ENCODE measurements around the gene BUD13.

BUD13 gene

DNA sequence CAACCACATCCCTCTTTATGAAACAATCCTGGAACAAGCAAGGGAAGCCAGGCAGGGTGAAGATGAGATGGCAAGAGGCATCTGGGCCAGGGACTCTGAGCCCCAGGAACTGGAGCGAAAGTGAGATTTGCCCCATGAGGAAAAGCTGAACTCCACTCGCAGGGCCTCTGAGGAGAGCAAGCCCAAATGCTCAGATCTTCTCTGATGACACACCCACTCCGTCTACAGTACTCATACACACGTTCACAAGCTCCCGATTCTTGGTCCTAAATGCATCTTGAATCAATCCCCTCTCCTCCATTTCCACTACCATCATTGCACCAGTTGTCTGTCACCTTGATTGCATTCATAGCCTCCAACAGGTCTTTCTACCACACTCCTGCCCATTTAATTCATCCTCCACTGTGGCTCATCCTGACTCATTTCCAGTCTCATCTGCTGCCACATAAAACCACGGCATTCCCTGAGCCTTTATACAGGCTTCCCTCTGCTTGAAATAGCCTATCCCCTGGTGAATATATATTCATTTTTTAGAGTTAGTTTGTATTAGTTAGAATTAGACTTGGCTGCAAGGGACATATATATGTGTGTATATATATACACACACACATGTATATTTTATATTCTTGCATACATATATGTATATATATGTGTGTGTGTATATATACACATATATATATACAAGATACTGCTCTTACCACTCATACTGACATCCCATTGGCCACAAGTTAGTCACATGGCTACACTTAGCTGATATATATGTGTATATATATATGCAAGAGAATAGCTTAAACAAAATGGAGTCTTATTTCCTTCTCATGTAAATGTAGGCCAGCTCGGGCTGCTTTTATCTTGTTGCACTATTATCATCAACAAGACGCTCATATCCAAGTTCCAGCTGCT lies 20.3 kb upstream of the BUD13 start:
- DNase-seq (ENCODE audit: low spot score) = no peak

DNA sequence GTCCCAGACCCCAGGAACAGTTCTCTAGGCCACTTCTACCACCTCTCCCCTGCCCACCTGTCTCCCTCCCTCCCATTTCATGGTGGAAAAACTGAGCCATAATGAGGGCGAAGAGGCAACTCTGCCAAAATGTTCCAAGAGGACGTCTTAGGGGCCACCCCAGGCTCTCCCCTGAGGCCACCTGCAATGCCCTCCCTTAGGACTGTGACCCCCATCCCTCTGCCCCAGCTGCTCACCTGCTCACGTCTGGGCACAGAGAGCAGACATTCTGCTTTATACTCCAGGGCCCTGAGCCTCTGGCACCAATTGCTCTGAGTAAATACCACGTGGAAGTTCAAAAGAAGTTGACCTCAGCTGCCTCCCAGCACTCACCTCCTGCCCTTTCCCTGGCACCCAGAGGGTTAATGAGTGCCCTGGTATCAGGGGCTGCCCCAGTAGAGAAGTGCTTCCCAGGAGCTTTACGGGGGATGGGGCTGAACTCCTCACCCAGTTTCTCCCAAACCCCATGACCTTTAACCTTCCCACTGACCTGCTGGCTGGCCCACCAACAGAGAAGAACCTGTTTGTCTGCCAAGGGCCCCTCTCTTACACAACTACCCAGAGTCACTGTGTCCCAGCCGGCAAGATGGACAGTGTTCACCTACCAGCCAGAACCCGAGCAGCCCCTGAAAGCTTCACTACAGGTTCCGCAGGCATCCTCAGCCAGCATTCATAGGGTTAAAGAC lies 19.5 kb upstream of the BUD13 start:
- DNase-seq (ENCODE audit: low spot score) = no peak

DNA sequence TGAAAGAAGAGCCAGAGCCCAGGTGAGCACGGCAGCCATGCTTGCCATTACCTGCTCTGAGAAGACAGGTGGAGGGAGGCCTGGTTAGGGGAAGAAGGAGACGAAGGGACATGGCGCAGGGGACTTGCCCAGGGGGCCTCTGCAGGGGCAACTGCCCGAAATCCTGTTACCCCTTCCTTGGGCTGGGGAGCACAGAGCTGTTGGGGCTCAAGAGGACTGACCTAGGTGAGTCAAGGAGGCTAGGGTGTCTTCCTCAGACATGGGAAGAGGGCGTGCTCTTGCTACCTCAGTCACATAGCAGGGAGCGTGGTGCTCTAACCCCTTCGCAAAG lies 19.0 kb upstream of the BUD13 start, which contains the start of gene APOA5:
APOA5 (minus strand) TSS at position 67 of the 331 bp plus-strand sequence; CDS start at position 48, 19 bp downstream.
- DNase-seq (ENCODE audit: low spot score) = no peak

DNA sequence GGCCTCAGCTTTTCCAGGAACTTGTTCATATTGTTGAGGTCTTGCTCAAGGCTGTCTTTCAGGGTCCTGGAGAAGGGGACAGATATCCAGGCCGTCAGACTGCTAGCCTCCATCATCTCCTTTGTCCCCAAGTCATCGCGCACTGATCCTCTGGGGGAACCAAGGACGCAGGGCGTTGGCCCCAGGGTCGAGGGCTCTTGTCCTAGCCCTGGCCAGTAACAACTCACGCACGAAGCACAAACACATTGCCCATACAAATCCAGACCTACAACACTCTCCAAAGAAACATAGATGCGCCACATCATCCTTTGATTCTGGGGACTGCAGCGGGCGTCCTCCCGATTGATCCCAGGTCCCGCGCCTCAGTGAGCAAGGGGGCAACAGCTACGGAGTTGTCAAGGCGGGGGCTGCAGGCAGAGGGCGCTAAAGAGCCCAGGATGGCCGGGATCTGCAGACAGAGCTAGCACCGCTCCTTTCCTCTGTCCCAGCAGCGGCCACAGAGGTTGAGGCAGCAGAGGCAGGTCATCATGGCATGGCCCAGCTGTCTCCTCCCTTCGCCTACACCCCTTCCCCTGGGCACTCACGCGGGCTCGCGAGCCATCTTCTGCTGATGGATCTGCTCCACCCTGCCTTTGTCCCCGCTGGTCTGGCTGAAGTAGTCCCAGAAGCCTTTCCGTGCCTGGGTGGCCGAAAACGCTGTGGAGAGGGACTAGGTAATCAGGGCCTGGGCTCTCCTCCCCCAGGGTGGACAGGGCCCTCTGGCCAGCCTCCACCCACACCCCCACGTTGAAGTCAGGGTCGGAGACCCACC lies 18.4 kb upstream of the BUD13 start:
- peak; percentile 81 for DNase-seq (ENCODE audit: low spot score)

DNA sequence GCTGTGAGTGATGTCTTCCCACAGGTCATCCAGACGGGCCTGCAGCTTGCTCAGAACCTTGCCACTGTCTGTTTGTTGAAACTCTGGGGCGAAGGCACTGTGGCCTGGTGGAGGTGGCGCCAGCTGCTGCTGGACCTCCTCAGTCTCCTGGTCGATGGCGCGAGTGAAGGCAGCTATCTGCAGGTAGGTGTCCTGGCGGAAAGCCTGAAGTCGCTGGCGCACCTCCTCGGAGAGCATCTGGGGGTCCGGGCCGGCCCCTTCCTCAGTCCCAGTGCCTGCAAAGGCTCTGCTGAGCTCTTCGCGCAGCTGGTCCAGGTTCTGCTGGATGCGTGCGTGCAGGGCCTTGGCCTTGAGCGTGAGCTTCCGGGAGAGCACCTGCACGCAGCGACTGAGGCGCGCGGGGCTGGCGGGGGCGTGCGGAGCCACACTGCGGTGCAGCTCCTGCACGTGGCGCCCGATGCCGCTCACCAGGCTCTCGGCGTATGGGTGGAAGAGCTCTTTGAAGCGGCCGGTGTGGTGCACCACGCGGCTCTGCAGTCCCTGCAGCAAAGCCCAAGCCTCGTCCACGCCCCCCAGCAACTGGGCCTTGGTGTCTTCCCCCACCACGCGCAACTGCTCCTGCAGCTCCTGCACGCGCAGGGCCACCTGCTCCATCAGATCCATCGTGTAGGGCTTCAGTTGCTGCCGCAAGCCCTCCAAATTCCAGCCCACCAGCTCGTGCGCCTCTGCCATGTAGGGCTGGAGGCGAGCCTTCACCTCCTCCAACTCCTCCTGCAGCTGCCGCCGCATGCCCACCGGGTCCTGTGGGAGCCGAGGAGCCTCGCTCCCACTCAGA lies 17.6 kb upstream of the BUD13 start:
- no peak for DNase-seq (ENCODE audit: low spot score)

DNA sequence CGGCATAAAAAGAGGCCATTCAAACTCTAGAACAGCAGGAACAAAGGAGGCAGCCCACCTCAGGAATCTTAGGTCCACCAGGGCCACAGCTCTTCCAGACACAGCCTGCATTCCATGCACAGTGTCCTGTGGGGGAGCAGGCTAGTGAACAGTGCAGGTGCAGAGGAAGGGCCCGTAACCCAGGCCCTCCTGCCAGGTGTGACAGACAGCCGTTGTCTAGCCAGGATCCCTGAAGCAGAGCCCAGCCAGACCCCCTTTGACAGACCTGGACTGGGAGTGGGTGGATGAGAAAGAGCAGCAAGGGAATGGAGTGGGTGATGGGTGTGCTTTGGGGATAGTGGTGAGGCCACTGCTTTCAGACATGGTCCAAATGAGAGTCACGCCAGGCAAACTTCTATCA lies 16.2 kb upstream of the BUD13 start:
- no peak for DNase-seq (ENCODE audit: low spot score)

DNA sequence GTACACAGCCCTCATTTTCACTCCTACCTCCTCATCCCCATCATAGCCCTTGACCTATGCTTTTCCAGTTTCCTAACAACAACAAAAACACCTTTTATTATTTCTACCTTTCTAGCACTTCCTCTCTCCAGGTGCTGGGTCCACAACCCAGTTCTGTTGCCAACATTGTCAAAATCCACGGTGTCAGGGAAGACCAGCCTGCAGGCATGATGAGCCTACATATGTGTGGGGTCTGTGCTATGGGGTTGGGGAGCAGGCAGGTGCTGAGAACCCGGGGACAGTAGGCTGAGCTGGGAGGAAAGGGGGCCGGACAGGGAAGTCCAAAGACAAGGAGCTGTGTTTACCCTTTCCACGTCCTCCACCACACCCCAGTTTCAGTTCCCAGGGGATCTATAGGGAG lies 15.7 kb upstream of the BUD13 start:
- no peak for DNase-seq (ENCODE audit: low spot score)

DNA sequence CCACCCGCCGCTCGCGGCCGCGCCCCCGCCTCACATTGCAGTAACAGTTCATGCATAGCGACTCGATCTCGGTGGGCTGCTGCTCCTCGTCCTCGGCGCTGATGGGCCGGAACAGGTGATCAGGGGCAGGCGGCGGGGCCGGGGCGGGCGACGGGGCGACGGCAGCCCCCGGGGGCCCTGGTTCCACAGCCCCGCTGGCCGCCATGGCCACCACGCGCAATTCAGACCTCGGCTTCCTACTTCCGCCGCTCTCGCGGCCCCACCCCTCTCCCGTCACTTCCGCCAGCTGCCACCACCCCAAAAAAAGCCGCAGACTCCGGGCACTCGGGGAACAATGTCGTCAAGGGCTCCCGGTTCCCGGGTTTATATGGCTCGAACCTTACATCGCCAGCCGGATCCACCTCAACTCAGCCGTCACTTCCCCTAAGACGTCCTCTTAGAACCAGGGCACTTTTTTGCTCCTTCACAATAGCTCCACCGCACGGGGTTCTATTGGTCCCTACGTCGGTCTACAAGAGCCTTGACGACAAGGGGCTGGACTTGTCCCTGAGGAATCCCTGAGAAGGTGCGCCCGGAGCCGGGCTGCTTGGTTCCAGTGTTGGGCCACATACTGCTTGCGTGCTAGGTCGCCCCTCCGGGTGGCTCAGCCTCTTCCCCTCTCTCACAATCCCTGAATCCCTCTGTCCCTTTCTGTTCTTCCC lies 15.1 kb upstream of the BUD13 start, which contains the start of gene ZPR1:
ZPR1 (minus strand) TSS at position 238 of the 701 bp plus-strand sequence; CDS start at position 205, 33 bp downstream.
- peak; percentile 60 for DNase-seq (ENCODE audit: low spot score)

DNA sequence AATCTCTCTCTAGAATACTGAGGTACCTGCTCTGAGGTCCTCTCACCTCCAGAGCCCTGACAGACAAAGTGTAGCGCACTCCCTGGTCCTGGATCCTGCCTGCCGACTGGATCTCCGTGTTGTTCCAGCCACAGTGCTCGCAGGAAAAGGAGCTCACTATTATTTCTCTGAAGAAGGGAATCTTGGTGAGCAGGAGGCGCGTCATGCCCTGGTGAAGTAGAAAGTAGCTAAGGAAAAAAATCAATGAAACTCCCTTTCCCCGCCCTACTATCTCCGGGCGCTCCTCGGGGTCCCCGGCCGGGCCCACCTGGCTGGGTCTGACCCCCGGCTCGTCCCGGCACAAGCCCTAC lies 14.6 kb upstream of the BUD13 start:
- no peak for DNase-seq (ENCODE audit: low spot score)

DNA sequence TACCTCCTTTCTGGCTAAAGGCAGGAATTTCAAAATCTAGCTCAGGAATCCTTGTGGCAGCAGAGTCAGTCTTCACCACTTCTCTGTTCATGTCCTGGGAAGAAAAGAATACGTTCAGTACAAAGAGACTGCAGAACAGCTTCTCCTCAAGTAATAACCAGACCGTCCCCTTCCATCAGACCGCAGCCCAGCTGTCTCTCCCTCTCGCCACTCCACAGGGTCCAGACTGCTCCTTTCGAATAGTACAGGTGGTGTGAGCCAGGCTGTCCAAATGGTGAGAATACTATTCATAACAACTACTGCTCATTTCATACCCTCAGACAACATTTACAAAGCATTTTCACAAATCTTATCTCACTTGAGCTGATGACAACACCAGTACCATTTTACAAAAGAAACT lies 14.2 kb upstream of the BUD13 start:
- DNase-seq (ENCODE audit: low spot score) = no peak

DNA sequence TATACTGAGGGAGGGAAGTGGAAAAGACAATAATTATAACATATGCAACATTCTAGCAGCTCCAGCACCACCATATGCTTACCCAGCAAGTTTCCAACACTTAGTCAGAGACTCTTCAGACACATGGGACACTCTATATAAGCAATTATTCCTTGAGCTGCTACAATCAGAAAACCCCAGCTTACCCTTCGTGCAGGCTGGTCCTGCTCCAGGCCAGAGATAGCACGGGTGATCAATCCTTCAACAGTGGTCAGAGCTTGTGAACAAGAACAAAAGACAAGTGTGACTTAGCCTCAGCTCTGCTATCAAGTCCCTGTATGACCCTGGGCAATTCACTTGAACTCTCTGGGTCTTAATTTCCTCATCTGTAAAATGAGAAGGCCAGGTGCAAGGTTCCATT lies 13.5 kb upstream of the BUD13 start:
- no peak for DNase-seq (ENCODE audit: low spot score)

DNA sequence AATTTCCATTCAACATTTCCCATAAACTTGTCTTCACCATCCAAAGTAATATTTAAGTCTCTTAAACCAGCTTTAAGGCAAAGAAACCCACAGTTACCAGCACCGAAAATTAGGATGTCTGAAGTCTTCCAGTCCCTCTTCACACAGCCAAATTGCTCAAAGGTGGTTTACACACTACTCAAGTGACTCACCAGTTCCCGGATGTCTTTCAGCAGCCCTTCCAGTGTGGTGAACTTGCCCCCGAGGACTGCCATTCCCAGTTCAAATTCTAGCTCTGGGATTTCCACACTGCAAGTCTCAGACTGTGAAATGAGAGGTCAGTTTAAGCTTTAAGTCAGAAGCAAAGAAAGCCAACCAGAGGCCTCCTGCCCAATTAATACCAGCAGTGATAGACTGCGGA lies 9.9 kb upstream of the BUD13 start:
- no peak for DNase-seq (ENCODE audit: low spot score)

DNA sequence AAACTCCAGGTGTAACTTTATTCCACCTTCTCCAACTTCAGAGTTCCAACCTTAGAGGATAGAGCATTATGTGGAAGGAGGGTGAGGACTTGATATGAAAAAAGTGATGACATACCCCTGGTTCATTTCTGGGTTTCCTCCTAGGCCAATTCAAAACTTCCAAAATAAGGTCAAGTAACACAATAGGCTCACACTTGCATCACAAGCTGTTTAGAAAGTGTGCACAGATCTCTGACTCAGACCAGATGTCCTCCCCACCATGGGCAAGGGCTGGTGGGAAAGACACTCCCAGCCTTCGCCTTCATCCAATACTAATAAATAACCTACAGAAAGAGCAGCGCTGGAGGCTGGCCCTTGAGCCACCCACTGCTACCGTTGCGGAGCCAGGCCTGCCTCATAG lies 5.8 kb upstream of the BUD13 start:
- DNase-seq (ENCODE audit: low spot score) = no peak

DNA sequence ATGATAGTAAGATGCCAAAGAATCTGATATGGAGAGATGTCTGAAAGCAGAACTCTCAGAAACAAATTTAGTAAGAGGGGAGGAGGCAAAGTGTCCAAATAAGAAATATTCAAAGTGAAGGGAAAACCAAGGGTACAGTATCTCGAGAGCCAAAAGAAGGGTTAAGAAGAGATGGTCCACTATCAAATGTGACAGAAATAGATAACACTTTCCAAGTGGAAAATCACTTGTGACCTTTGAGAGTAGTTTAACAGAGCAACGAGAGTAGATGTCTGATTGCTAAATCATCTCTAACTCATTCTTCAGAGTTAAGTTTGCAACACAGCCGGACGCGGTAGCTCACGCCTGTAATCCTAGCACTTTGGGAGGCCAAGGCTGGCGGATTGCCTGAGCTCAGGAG lies 4.3 kb upstream of the BUD13 start:
- no peak for DNase-seq (ENCODE audit: low spot score)

DNA sequence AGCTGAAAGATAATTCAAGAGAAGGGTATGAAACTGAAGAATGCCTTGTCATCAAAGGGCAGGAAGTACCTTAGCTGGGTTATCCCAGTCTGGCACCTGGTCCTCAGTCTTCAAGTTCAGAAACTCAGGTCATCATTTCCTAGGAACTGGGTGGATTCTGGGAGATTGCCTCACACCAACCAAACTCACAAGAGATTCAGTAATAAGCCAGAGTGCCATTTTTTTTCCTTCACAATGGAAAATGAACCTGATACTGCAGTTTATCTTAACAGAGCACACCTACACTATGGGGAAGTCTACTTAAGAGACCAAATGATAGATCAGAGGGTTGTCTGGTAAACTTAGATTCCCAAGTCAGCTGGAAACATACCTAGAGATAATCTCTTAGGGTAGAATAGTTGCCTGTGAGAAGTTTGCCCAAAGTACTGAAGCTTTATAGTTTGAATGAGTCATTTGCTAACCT lies 3.8 kb upstream of the BUD13 start:
- no peak for DNase-seq (ENCODE audit: low spot score)

DNA sequence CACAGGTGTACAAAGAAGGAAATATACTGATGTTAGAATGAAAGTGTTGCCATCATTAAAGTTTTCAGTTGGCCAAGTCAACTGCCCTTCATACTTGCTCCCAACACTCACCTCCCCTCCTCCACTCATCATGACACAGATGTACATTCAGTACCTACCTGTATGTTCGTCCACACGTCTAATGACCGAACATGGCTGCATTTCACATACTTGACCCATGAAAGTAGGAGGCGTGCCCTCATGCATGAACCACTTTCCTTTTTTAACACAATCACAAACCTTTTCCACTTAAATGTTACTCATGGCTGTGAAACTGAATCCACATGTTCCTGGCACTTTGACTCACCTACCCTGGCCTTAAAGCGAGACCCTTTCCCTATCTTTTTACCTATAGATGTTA lies 3.2 kb upstream of the BUD13 start:
- no peak for DNase-seq (ENCODE audit: low spot score)

DNA sequence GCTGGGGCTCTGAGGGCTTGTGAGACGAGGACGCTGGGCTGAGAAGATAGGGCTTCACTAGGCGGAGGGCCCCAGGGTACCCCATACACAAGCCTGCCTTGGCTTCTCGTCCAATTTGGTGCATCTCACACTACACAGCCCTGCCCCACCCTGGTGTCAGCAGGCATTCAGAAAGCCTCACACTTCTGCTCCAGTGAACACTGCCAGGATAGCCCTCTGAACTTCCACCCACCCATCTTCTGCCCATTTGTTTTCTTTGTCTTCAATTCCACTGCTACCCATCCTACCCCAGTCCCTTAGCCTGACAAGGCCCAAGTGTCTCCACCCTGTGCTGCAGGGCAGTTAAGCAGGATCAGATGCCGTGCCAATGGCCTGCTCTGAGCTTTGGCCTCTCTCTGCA lies 1.9 kb upstream of the BUD13 start:
- no peak for DNase-seq (ENCODE audit: low spot score)

DNA sequence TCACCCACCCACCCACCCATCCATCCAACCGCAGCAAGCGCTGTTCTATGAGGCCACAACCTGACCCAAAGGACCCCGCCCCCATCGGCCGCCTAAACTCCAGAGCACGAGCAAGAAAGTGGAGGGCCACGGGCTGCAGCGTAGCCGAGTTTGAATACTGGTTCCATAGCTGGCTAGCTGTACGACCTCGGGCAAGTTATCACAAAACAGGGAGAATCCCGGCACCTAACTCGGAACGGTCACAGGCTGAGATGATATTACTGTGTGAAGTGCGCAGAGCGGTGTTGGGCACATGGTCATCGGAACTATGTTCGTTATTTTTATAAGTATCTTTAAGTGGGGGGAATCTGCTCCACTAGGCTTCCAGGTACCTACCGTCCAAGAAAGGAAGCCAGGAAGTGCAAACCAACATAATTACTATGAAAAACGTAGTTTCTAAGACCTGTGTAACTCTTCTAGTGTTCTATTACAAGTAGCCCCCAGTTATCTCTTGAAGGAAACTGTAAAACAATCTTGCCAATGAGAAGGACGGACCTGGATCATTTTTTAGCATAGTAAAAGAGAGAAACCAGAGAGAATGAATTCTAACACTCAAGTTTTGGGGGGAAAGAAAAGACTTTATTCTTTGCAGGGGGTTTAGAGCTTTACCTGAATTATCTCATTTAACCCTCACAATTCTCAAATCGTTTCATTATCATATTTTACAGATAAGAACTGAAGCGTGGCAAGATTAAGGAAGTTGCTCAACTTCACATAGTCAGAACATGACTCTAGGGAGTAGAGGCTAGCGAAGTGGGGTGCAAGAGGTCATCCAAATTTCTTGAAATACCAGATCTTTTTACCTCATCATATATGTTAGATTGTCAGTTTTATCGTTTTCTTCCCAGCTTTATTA lies 663 bp upstream of the BUD13 start:
- no peak for DNase-seq (ENCODE audit: low spot score)

DNA sequence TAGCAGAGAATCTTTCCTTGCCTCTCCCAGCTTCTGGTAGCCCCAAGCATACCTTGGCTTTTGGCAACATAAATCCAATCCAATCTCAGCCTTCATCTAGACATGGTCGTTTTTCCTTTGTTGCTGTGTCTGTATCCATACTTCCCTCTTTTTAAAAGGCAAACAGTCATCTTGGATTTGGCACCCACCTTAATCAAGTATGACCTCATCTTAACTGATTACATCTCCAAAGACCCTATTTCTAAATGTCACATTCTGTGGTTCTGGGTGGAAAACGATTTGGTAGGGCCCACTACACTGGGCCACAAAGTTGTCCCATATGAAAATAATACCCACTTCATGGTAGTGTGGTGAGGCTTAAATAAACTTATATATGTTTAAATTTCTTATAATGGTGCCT lies 852 bp downstream of the BUD13 start:
- DNase-seq (ENCODE audit: low spot score) = no peak

DNA sequence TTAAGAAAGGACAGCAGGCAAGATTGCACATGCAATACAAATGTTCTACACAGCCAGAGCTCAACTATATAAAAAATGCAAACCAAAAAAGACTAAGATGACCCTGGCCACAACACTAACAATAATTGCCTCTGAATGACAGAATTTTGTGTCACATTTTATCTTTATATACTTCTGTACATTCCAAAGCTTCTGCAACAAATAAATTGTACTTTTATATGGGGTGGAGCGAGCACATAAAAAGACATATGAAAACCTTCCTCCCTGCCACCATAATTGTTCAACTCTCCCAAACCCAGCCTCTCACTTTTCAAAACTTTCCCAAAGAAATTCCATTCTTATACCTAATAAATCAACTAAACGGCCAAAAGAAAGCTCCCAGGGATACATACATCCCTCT lies 10.7 kb downstream of the BUD13 start:
- DNase-seq (ENCODE audit: low spot score) = no peak

Measured in COLO829 (cell line).